CD14-positive monocyte (primary cell): ENCODE measurements around the gene TNIK. TPM values are rescaled to one million over a fixed set of nuclear protein-coding genes. Genes with fewer than 3 reads are reported as not detected.

Experiments used
- DNase-seq, 3 donors: peaks; one replicate each; pipeline ENCODE4 v3.0.0-alpha.2; 2011 to 2022
- H2AFZ ChIP-seq: 2 replicates; pipeline ENCODE4 v1.6.0; 2012; ENCODE audit warnings: mild to moderate bottlenecking, low read depth, low read length, inconsistent platforms; ENCODE audit not compliant: insufficient read depth, poor library complexity, severe bottlenecking
- H3K27ac ChIP-seq, 2 donors: 1 replicate in 1 of 2; 2 replicates in 1 of 2; pipeline ENCODE4 v1.5.1; 2012 to 2013; ENCODE audit warnings: low read length in 2 of 2, control low read depth in 1 of 2, inconsistent platforms in 1 of 2, low read depth in 1 of 2, mild to moderate bottlenecking in 1 of 2
- H3K27me3 ChIP-seq, 2 donors: one replicate each; pipeline versions ENCODE4 v1.6.0 to v1.6.1; 2011 to 2013; ENCODE audit warnings: low read length in 2 of 2; ENCODE audit not compliant: control insufficient read depth in 2 of 2, insufficient read depth in 2 of 2
- H3K36me3 ChIP-seq, 2 donors: replicated peaks in 1 of 2; 1 replicate in 1 of 2; 2 replicates in 1 of 2; pipeline versions ENCODE4 v1.5.1 to v1.6.1; 2012 to 2013; ENCODE audit warnings: low read length in 2 of 2, control low read depth in 1 of 2, inconsistent platforms in 1 of 2, mild to moderate bottlenecking in 1 of 2; ENCODE audit not compliant: insufficient read depth in 2 of 2, control insufficient read depth in 1 of 2
- H3K4me1 ChIP-seq, 2 donors: 1 replicate in 1 of 2; 2 replicates in 1 of 2; pipeline versions ENCODE4 v1.5.1 to v1.6.1; 2012 to 2013; ENCODE audit warnings: low read length in 2 of 2, control low read depth in 1 of 2, inconsistent platforms in 1 of 2, mild to moderate bottlenecking in 1 of 2, moderate library complexity in 1 of 2; ENCODE audit not compliant: insufficient read depth in 2 of 2, control insufficient read depth in 1 of 2
- H3K4me2 ChIP-seq: replicated peaks from 2 replicates; pipeline ENCODE3; 2012; ENCODE audit warnings: low read length, moderate library complexity, mild to moderate bottlenecking; ENCODE audit not compliant: poor library complexity, severe bottlenecking; ENCODE audit errors: extremely low read depth
- H3K4me3 ChIP-seq, 3 experiments: fragments of 200-600 bp in 1 of 3; sonication (generic) in 1 of 3; replicated peaks in 1 of 3; 1 replicate in 2 of 3; 2 replicates in 1 of 3; pipeline ENCODE4 v1.5.1; 2011 to 2013; ENCODE audit warnings: low read length in 3 of 3, mild to moderate bottlenecking in 3 of 3, control low read depth in 2 of 3, low read depth in 2 of 3, inconsistent platforms in 1 of 3, moderate library complexity in 1 of 3
- H3K79me2 ChIP-seq: 2 replicates; pipeline ENCODE4 v1.6.0; 2012; ENCODE audit warnings: mild to moderate bottlenecking, control low read depth, inconsistent platforms, low read length, moderate library complexity; ENCODE audit not compliant: insufficient read depth
- H3K9ac ChIP-seq: 2 replicates; pipeline ENCODE4 v1.6.0; 2017; ENCODE audit warnings: low read length, mild to moderate bottlenecking; ENCODE audit not compliant: insufficient read depth, poor library complexity, severe bottlenecking
- H3K9me3 ChIP-seq, 2 donors: replicated peaks in 1 of 2; 1 replicate in 1 of 2; 2 replicates in 1 of 2; pipeline versions ENCODE4 v1.5.1 to v1.6.1; 2012 to 2013; ENCODE audit warnings: low read length in 2 of 2, control low read depth in 1 of 2; ENCODE audit not compliant: control insufficient read depth in 1 of 2, insufficient read depth in 1 of 2
- H4K20me1 ChIP-seq: 2 replicates; pipeline ENCODE4 v1.6.0; 2012; ENCODE audit warnings: mild to moderate bottlenecking, low read length, control low read depth, moderate library complexity; ENCODE audit not compliant: insufficient read depth
- H3K27ac Mint-ChIP-seq, 7 donors: one replicate each; pipeline ENCODE4 v1.8.0; 2020; ENCODE audit warnings: mild to moderate bottlenecking in 7 of 7, mixed read lengths in 7 of 7, moderate library complexity in 6 of 7, inconsistent platforms in 2 of 7
- H3K27me3 Mint-ChIP-seq, 3 donors: one replicate each; pipeline ENCODE4 v1.8.0; 2021 to 2022; ENCODE audit warnings: low read depth in 3 of 3, mild to moderate bottlenecking in 3 of 3, mixed read lengths in 3 of 3, moderate library complexity in 3 of 3, inconsistent platforms in 1 of 3
- H3K36me3 Mint-ChIP-seq, 2 donors: one replicate each; pipeline ENCODE4 v1.8.0; 2020; ENCODE audit warnings: mixed read lengths in 2 of 2, inconsistent platforms in 1 of 2, mild to moderate bottlenecking in 1 of 2
- H3K4me1 Mint-ChIP-seq: one replicate; pipeline ENCODE4 v1.8.0; 2020; ENCODE audit warnings: mild to moderate bottlenecking, mixed read lengths
- H3K4me3 Mint-ChIP-seq, 2 donors: one replicate each; pipeline ENCODE4 v1.8.0; 2020; ENCODE audit warnings: mild to moderate bottlenecking in 2 of 2, mixed read lengths in 2 of 2, moderate library complexity in 1 of 2
- H3K9me3 Mint-ChIP-seq, 7 donors: one replicate each; pipeline ENCODE4 v1.8.0; 2020 to 2022; ENCODE audit warnings: mixed read lengths in 7 of 7, mild to moderate bottlenecking in 6 of 7, moderate library complexity in 6 of 7, inconsistent platforms in 2 of 7
- CTCF ChIP-seq: fragments of 200-600 bp; IDR thresholded peaks from one replicate; pipeline ENCODE4 v1.8.0; 2022; ENCODE audit warnings: antibody characterized with exemption, mild to moderate bottlenecking
- intact Hi-C, 2 donors: fragments of 100-400 bp; cut with micrococcal nuclease; formaldehyde crosslinking; loops; one replicate each; pipeline versions ENCODE4 v1.15.0 to v1.15.1; 2023
- polyA plus RNA-seq, 3 donors: library from polyadenylated mRNA; depleted of rRNA in 1 of 3; unstranded in 2 of 3; stranded (reverse) in 1 of 3; fragments of 300-500 nt in 2 of 3; fragments of >200 nt in 1 of 3; fragmentation: Illumina TruSeq in 2 of 3; gene quantifications; 1 replicate in 2 of 3; 2 replicates in 1 of 3; pipeline ENCODE4 v1.2.3, GENCODE V29; 2012 to 2021

TNIK gene
- polyA plus RNA-seq, 3 donors = 0.36 to 1.8 (median 0.75) TPM

GRCh38 chr3:171164067-171164465, 296.1 kb downstream of the TNIK start:
- no peaks in the 10 kb centered on the region for H3K36me3 ChIP-seq
- peaks cover 0 to 6% (median 2%) of the 10 kb centered on the region in 3 donors for H3K27me3 Mint-ChIP-seq

More at GRCh38 chr3:171164067-171164465, 296.1 kb downstream of the TNIK start:
- Mint-ChIP-seq H3K9me3 (peaks cover 3 to 8% (median 5%) of the 10 kb centered on the region in 7 donors), H3K4me3 (no peak overlapping the region), H3K36me3 (no peaks in the 10 kb centered on the region), H3K27ac (no peak overlapping the region), H3K4me1 (peaks cover 6% of the 10 kb centered on the region)
- Histone ChIP-seq H3K27me3 (no peaks in the 10 kb centered on the region), H3K9me3 (peaks cover 3 to 6% of the 10 kb centered on the region in 2 donors), H3K79me2 (no peaks in the 10 kb centered on the region), H2AFZ (no peak overlapping the region), H3K27ac (no peak overlapping the region), H3K4me3 (no peak overlapping the region), H3K9ac (no peak overlapping the region), H3K4me1 (no peaks in the 10 kb centered on the region), H3K4me2 (no peak overlapping the region), H4K20me1 (no peaks in the 10 kb centered on the region)
- DNase-seq = no peak
- no peak for TF ChIP-seq CTCF
- intact Hi-C loops = loop anchor here in 1 of 2 donors (5.0 kb wide), 1 partner anchor 403 kb away; no protein-coding TSS in a partner anchor
